Sigmoid colon (tissue), 7 donors: Measurements from ENCODE around the gene NRXN3. TPM values are rescaled to one million over a fixed set of nuclear protein-coding genes. Genes with fewer than 3 reads are reported as not detected.

Experiments
- DNase-seq: peaks from one replicate; pipeline ENCODE4 v3.0.0-alpha.2; 2019
- H3K27ac ChIP-seq, 4 donors: fragments of 200-600 bp; sonication (generic); one replicate each; pipeline ENCODE4 v1.5.1; 2016 to 2019; ENCODE audit warnings: mild to moderate bottlenecking in 1 of 4
- H3K27me3 ChIP-seq, 3 donors: fragments of 200-600 bp; sonication (generic); one replicate each; pipeline ENCODE4 v1.5.1; 2019; ENCODE audit warnings: mild to moderate bottlenecking in 1 of 3
- H3K36me3 ChIP-seq, 4 donors: fragments of 200-600 bp; sonication (generic); one replicate each; pipeline ENCODE4 v1.5.1; 2016 to 2019
- H3K4me1 ChIP-seq, 4 donors: fragments of 200-600 bp; sonication (generic); one replicate each; pipeline ENCODE4 v1.5.1; 2017 to 2019
- H3K4me3 ChIP-seq, 4 donors: fragments of 200-600 bp; sonication (generic); one replicate each; pipeline ENCODE4 v1.5.1; 2017 to 2019; ENCODE audit warnings: mild to moderate bottlenecking in 2 of 4, moderate library complexity in 1 of 4
- H3K9me3 ChIP-seq, 4 donors: fragments of 200-600 bp in 3 of 4; sonication (generic) in 3 of 4; one replicate each; pipeline versions ENCODE4 v1.5.1 to v1.6.1; 2013 to 2019
- CTCF ChIP-seq, 4 experiments: fragments of 450-650 bp in 3 of 4; fragments of 200-600 bp in 1 of 4; IDR thresholded peaks; one replicate each; pipeline ENCODE4 v1.5.1; 2016 to 2019; ENCODE audit warnings: antibody characterized with exemption in 4 of 4, mild to moderate bottlenecking in 3 of 4, moderate library complexity in 2 of 4
- EP300 ChIP-seq, 4 donors: sonication (generic); formaldehyde crosslinking; IDR thresholded peaks; one replicate each; pipeline ENCODE4 v1.6.1; 2017; ENCODE audit warnings: antibody characterized with exemption in 4 of 4
- POLR2A ChIP-seq, 2 donors: fragments of 450-650 bp; IDR thresholded peaks; one replicate each; pipeline ENCODE4 v1.6.1; 2016; ENCODE audit warnings: antibody characterized with exemption in 2 of 2, mild to moderate bottlenecking in 2 of 2, moderate library complexity in 2 of 2
- POLR2AphosphoS5 ChIP-seq, 4 donors: sonication (generic); formaldehyde crosslinking; IDR thresholded peaks; one replicate each; pipeline ENCODE4 v1.6.1; 2017; ENCODE audit warnings: antibody characterized with exemption in 4 of 4
- WGBS, 2 donors: extraction: QIAGEN DNeasy Blood & Tissue Kit; methylation state at CpG; one replicate each; pipeline ENCODE4 v1.1.7; 2013; 5-methylcytosine and 5-hydroxymethylcytosine counted together
- intact Hi-C: fragments of 100-400 bp; cut with DNase I; formaldehyde crosslinking; loops from one replicate; pipeline ENCODE4 v1.15.1; 2023
- polyA plus RNA-seq, 3 donors: library from polyadenylated mRNA; stranded (reverse); fragments of 200-250 nt; gene quantifications; one replicate each; pipeline ENCODE4 v1.2.3, GENCODE V29; 2013
- total RNA-seq, 4 donors: library from RNA; depleted of rRNA; stranded (reverse); fragments of >200 nt; gene quantifications; one replicate each; pipeline ENCODE4 v1.1.0, GENCODE V29; 2016
- donor health status: healthy with polysubstance abuse.
- donor health status: Bipolar disorder and iron deficiency.
- donor health status: healthy.

NRXN3 gene
- total and polyA plus RNA-seq, 7 donors: 0.23 to 46.3 (median 23.2) TPM

GRCh38 chr14:79652513-79653307 lies 1482.5 kb downstream of the NRXN3 start:
- Histone ChIP-seq H3K27me3 (no peaks in the 10 kb centered on the region), H3K4me1 (peaks cover 0 to 1% (median 0%) of the 10 kb centered on the region in 4 donors), H3K4me3 (no peak overlapping the region), H3K9me3 (peaks cover 0 to 2% (median 0%) of the 10 kb centered on the region in 4 donors), H3K27ac (no peak overlapping the region), H3K36me3 (no peaks in the 10 kb centered on the region)
- intact Hi-C loops: no loop called here
- DNase-seq: no peak
- TF ChIP-seq POLR2AphosphoS5 (IDR thresholded peaks at IDR 0.05) (no peak), POLR2A (IDR thresholded peaks at IDR 0.05) (no peak), CTCF (IDR thresholded peaks at IDR 0.05) (no peak), EP300 (IDR thresholded peaks at IDR 0.05) (no peak)
- WGBS, 2 donors: 84% methylated on average over 6 of the region's 6 CpGs

- Histone ChIP-seq H3K9me3 (peaks cover 0 to 2% (median 0%) of the 10 kb centered on the region in 4 donors), H3K27me3 (no peaks in the 10 kb centered on the region), H3K4me3 (no peak overlapping the region), H3K27ac (no peak overlapping the region), H3K36me3 (no peaks in the 10 kb centered on the region), H3K4me1 (no peaks in the 10 kb centered on the region)
- TF ChIP-seq POLR2A (IDR thresholded peaks at IDR 0.05): no peak
- no peak for TF ChIP-seq EP300 (IDR thresholded peaks at IDR 0.05)
- no peak for TF ChIP-seq POLR2AphosphoS5 (IDR thresholded peaks at IDR 0.05)
- TF ChIP-seq CTCF (IDR thresholded peaks at IDR 0.05): no peak
- no peak for DNase-seq
- intact Hi-C loops: no loop called here
- WGBS, 2 donors: 73 to 77% methylated on average over 7 of the region's 7 CpGs
These were observed 1485.9 kb downstream of the NRXN3 start for GRCh38 chr14:79656056-79656455.

GRCh38 chr14:79656496-79656895 lies 1486.3 kb downstream of the NRXN3 start:
- Histone ChIP-seq H3K9me3 (peaks cover 0 to 2% (median 0%) of the 10 kb centered on the region in 4 donors), H3K4me3 (no peak overlapping the region), H3K4me1 (no peaks in the 10 kb centered on the region), H3K27me3 (no peaks in the 10 kb centered on the region), H3K27ac (no peak overlapping the region), H3K36me3 (no peaks in the 10 kb centered on the region)
- intact Hi-C loops: no loop called here
- TF ChIP-seq POLR2A (IDR thresholded peaks at IDR 0.05): no peak
- no peak for TF ChIP-seq POLR2AphosphoS5 (IDR thresholded peaks at IDR 0.05)
- no peak for TF ChIP-seq EP300 (IDR thresholded peaks at IDR 0.05)
- no peak for TF ChIP-seq CTCF (IDR thresholded peaks at IDR 0.05)
- 61 to 78% methylated on average over 7 of the region's 7 CpGs for WGBS, 2 donors
- DNase-seq: no peak

GRCh38 chr14:79658221-79658620 lies 1488.0 kb downstream of the NRXN3 start:
- 67 to 86% methylated on average over 5 of the region's 5 CpGs for WGBS, 2 donors

More at GRCh38 chr14:79658221-79658620, 1488.0 kb downstream of the NRXN3 start:
- Histone ChIP-seq H3K9me3 (peaks cover 0 to 2% (median 0%) of the 10 kb centered on the region in 4 donors), H3K27ac (no peak overlapping the region), H3K4me3 (no peak overlapping the region), H3K36me3 (no peaks in the 10 kb centered on the region), H3K27me3 (no peaks in the 10 kb centered on the region), H3K4me1 (no peaks in the 10 kb centered on the region)
- DNase-seq: no peak
- intact Hi-C loops: no loop called here
- TF ChIP-seq POLR2A (IDR thresholded peaks at IDR 0.05) (no peak), POLR2AphosphoS5 (IDR thresholded peaks at IDR 0.05) (no peak), CTCF (IDR thresholded peaks at IDR 0.05) (no peak), EP300 (IDR thresholded peaks at IDR 0.05) (no peak)
